ENCODE measurements around the gene CXXC1.

DNA sequence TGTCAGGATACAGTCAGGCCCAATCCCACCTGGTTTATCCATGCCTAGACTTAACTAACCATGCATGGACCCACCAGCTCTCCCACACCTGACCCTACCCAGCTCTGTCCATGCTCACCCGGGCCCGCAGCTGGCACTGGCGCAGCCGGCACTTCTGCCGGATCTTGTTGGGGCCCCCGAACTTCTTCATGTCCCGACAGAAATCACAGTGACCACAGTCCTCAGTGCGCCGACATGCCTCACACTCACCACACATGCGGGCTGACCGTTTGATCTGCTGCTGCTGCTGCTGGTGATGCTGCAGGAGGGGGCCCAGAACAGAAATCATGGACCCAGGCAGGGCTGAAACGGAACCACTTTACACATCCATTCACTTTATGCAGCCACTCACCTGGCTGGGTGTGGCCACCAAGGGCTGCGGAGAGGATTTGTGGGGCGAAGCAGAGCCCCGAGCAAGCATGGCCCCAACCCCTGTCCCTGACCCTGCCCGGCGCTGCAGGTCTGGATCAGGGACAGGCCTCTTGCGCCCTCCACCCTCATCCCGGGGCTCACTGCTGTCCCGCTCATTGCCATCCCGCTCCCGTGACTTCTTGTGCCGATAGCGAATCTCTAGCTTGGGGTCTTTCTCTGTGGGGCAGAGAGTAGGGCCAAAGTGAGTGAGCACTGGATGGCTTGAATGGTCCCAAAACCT lies 1.7 kb downstream of the CXXC1 start:
- TF ChIP-seq, protein P1, sequence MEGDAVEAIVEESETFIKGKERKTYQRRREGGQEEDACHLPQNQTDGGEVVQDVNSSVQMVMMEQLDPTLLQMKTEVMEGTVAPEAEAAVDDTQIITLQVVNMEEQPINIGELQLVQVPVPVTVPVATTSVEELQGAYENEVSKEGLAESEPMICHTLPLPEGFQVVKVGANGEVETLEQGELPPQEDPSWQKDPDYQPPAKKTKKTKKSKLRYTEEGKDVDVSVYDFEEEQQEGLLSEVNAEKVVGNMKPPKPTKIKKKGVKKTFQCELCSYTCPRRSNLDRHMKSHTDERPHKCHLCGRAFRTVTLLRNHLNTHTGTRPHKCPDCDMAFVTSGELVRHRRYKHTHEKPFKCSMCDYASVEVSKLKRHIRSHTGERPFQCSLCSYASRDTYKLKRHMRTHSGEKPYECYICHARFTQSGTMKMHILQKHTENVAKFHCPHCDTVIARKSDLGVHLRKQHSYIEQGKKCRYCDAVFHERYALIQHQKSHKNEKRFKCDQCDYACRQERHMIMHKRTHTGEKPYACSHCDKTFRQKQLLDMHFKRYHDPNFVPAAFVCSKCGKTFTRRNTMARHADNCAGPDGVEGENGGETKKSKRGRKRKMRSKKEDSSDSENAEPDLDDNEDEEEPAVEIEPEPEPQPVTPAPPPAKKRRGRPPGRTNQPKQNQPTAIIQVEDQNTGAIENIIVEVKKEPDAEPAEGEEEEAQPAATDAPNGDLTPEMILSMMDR (IDR thresholded peaks at IDR 0.05; ENCODE audit: insufficient read depth, low read length, poor library complexity, severe bottlenecking): no peak
- TF ChIP-seq EZH2phosphoT487 (conservative IDR thresholded peaks at IDR 0.05; ENCODE audit: low read length): no peak

All from SU-DHL-6 (cell line).